H1 (cell line): Measurements from ENCODE around the gene LRRC8D. TPM values are rescaled to one million over a fixed set of nuclear protein-coding genes. Genes with fewer than 3 reads are reported as not detected.

ENCODE experiments used
- CTCF ChIA-PET: fragments of 300-600 bp; sonication (Branson Sonifier 250); formaldehyde crosslinking; loops from one replicate; lab custom pipeline; 2021; ENCODE audit not compliant: partially characterized antibody; lab: Charles Lee
- POLR2A ChIA-PET: fragments of 300-600 bp; sonication (Branson Sonifier 250); formaldehyde crosslinking; loops from one replicate; lab custom pipeline; 2021; ENCODE audit warnings: inconsistent platforms; ENCODE audit not compliant: partially characterized antibody; lab: Charles Lee
- DNase-seq, 2 experiments: peaks; one replicate each; pipeline versions ENCODE4 v3.0.0 to v3.0.0-alpha.2; 2010 to 2022; ENCODE audit warnings: low spot score in 2 of 2, low read depth in 1 of 2, mixed read lengths in 1 of 2
- FAIRE-seq: peaks from 2 replicates; lab custom pipeline; 2011; peaks lifted over from hg19 to GRCh38; lab: Jason Lieb, UNC
- H2AFZ ChIP-seq: 2 replicates; pipeline ENCODE4 v1.8.1; 2012; ENCODE audit warnings: low read length, inconsistent platforms
- H2AK5ac ChIP-seq: 2 replicates; pipeline ENCODE4 v1.6.1; 2013; ENCODE audit warnings: low read depth, low read length
- H2BK120ac ChIP-seq: replicated peaks from 2 replicates; pipeline ENCODE3; 2013; ENCODE audit warnings: low read depth, low read length, inconsistent platforms
- H2BK12ac ChIP-seq: 2 replicates; pipeline ENCODE4 v1.6.1; 2013; ENCODE audit warnings: low read depth, low read length
- H2BK15ac ChIP-seq: 2 replicates; pipeline ENCODE4 v1.6.1; 2013; ENCODE audit warnings: low read length
- H2BK20ac ChIP-seq: 2 replicates; pipeline ENCODE4 v1.6.1; 2013; ENCODE audit warnings: low read length
- H2BK5ac ChIP-seq: 2 replicates; pipeline ENCODE4 v1.6.1; 2013; ENCODE audit warnings: low read depth, low read length
- H3K14ac ChIP-seq: 2 replicates; pipeline ENCODE4 v1.6.1; 2013; ENCODE audit warnings: inconsistent platforms; ENCODE audit not compliant: insufficient read length
- H3K18ac ChIP-seq: 2 replicates; pipeline ENCODE4 v1.6.1; 2013; ENCODE audit warnings: low read length; ENCODE audit errors: extremely low read depth
- H3K23ac ChIP-seq: 2 replicates; pipeline ENCODE4 v1.6.1; 2013; ENCODE audit warnings: inconsistent platforms; ENCODE audit not compliant: insufficient read length
- H3K23me2 ChIP-seq: 2 replicates; pipeline ENCODE4 v1.6.1; 2013; ENCODE audit warnings: low read depth, low read length
- H3K27ac ChIP-seq: 2 replicates; pipeline ENCODE4 v1.6.1; 2011; ENCODE audit warnings: low read depth, low read length, inconsistent platforms
- H3K27me3 ChIP-seq, 4 experiments: replicated peaks in 1 of 4; 1 replicate in 1 of 4; 2 replicates in 3 of 4; pipeline versions ENCODE4 v1.6.1 to v1.8.1; 2011 to 2013; ENCODE audit warnings: low read length in 3 of 4, mild to moderate bottlenecking in 3 of 4, inconsistent platforms in 2 of 4, mixed read lengths in 2 of 4, moderate library complexity in 1 of 4; ENCODE audit not compliant: control insufficient read depth in 3 of 4, insufficient read depth in 3 of 4; ENCODE audit errors: extremely low read depth in 1 of 4
- H3K36me3 ChIP-seq, 4 experiments: 2 replicates each; pipeline versions ENCODE4 v1.6.1 to v1.8.1; 2011 to 2013; ENCODE audit warnings: mild to moderate bottlenecking in 4 of 4, low read length in 3 of 4, moderate library complexity in 2 of 4, control low read depth in 1 of 4, inconsistent platforms in 1 of 4; ENCODE audit not compliant: insufficient read depth in 4 of 4, control insufficient read depth in 2 of 4
- H3K4ac ChIP-seq: replicated peaks from 2 replicates; pipeline ENCODE3; 2013; ENCODE audit warnings: low read length, low read depth, mixed read lengths, inconsistent platforms; ENCODE audit not compliant: insufficient read length
- H3K4me1 ChIP-seq, 4 experiments: replicated peaks in 1 of 4; 1 replicate in 1 of 4; 2 replicates in 3 of 4; pipeline versions ENCODE4 v1.6.1 to v1.8.1; 2011 to 2013; ENCODE audit warnings: low read length in 3 of 4, inconsistent platforms in 2 of 4, mixed read lengths in 1 of 4; ENCODE audit not compliant: insufficient read depth in 4 of 4, control insufficient read depth in 3 of 4
- H3K4me2 ChIP-seq, 2 experiments: 2 replicates each; pipeline versions ENCODE4 v1.6.1 to v1.8.1; 2011 to 2013; ENCODE audit warnings: low read depth in 2 of 2, low read length in 2 of 2, control low read depth in 1 of 2, inconsistent platforms in 1 of 2, mild to moderate bottlenecking in 1 of 2; ENCODE audit not compliant: insufficient read depth in 1 of 2
- H3K4me3 ChIP-seq, 4 experiments: fragments of 200-600, 300-600 bp in 1 of 4; sonication (generic), shearing (Covaris generic), sonication (Bioruptor Twin) in 1 of 4; 2 replicates each; pipeline versions ENCODE4 v1.5.1 to v1.8.1; 2011 to 2016; ENCODE audit warnings: low read length in 4 of 4, low read depth in 3 of 4, control low read depth in 2 of 4, inconsistent platforms in 2 of 4, mild to moderate bottlenecking in 2 of 4, mixed read lengths in 1 of 4, moderate library complexity in 1 of 4; ENCODE audit not compliant: insufficient read depth in 2 of 4; ENCODE audit errors: extremely low read depth in 1 of 4
- H3K56ac ChIP-seq: replicated peaks from 2 replicates; pipeline ENCODE3; 2013; ENCODE audit warnings: low read depth, mild to moderate bottlenecking, mixed read lengths, low read length, inconsistent platforms; ENCODE audit not compliant: insufficient read length
- H3K79me1 ChIP-seq: 2 replicates; pipeline ENCODE4 v1.6.1; 2013; ENCODE audit warnings: low read depth, low read length, control low read depth
- H3K79me2 ChIP-seq, 2 experiments: 2 replicates each; pipeline versions ENCODE4 v1.6.1 to v1.8.1; 2012 to 2013; ENCODE audit warnings: low read length in 2 of 2, mild to moderate bottlenecking in 2 of 2, inconsistent platforms in 1 of 2; ENCODE audit not compliant: insufficient read depth in 2 of 2, control insufficient read depth in 1 of 2
- H3K9ac ChIP-seq, 4 experiments: replicated peaks in 1 of 4; 1 replicate in 1 of 4; 2 replicates in 3 of 4; pipeline versions ENCODE4 v1.6.1 to v1.8.1; 2011 to 2013; ENCODE audit warnings: low read depth in 3 of 4, low read length in 3 of 4, control low read depth in 2 of 4, mild to moderate bottlenecking in 2 of 4, moderate library complexity in 2 of 4, inconsistent platforms in 1 of 4; ENCODE audit errors: extremely low read depth in 1 of 4
- H3K9me3 ChIP-seq, 2 experiments: 2 replicates each; pipeline versions ENCODE4 v1.6.1 to v1.8.1; 2012 to 2013; ENCODE audit warnings: mild to moderate bottlenecking in 2 of 2, moderate library complexity in 2 of 2, control low read depth in 1 of 2, inconsistent platforms in 1 of 2, low read depth in 1 of 2, low read length in 1 of 2, mixed read lengths in 1 of 2; ENCODE audit not compliant: insufficient read depth in 2 of 2
- H4K20me1 ChIP-seq, 2 experiments: replicated peaks in 1 of 2; 2 replicates each; pipeline versions ENCODE3 to v1.8.1; 2011 to 2013; ENCODE audit warnings: inconsistent platforms in 2 of 2, low read length in 2 of 2, mild to moderate bottlenecking in 1 of 2; ENCODE audit not compliant: insufficient read depth in 2 of 2, control insufficient read depth in 1 of 2
- H4K5ac ChIP-seq: 2 replicates; pipeline ENCODE4 v1.6.1; 2013; ENCODE audit warnings: low read length, low read depth, mixed read lengths, inconsistent platforms; ENCODE audit not compliant: insufficient read length
- H4K8ac ChIP-seq: 2 replicates; pipeline ENCODE4 v1.8.0; 2013; ENCODE audit warnings: mild to moderate bottlenecking, moderate library complexity, low read length, inconsistent platforms; ENCODE audit not compliant: insufficient read depth; ENCODE audit errors: extremely low read depth
- H4K91ac ChIP-seq: replicated peaks from 2 replicates; pipeline ENCODE3; 2013; ENCODE audit warnings: low read length, mixed read lengths, inconsistent platforms; ENCODE audit not compliant: insufficient read length
- ASH2L ChIP-seq: fragments of 200-600, 300-600 bp; sonication (generic); IDR thresholded peaks from one replicate; pipeline ENCODE4 v1.7.1; 2017; ENCODE audit warnings: low read length
- BACH1 ChIP-seq: IDR thresholded peaks from 2 replicates; pipeline ENCODE4 v1.6.1; 2012; ENCODE audit warnings: low read length, improper control_type of control experiment
- CBX5 ChIP-seq: fragments of 300-800, 300-1000 bp; sonication (generic); IDR thresholded peaks from 2 replicates; pipeline ENCODE4 v1.7.1; 2016; ENCODE audit warnings: antibody characterized with exemption, low read length, low read depth
- CEBPB ChIP-seq: IDR thresholded peaks from 2 replicates; pipeline ENCODE4 v1.6.1; 2012; ENCODE audit warnings: low read depth, low read length
- CREB1 ChIP-seq: IDR thresholded peaks from 2 replicates; pipeline ENCODE4 v1.6.1; 2012; ENCODE audit warnings: inconsistent platforms
- EGR1 ChIP-seq: IDR thresholded peaks from 2 replicates; pipeline ENCODE4 v1.6.1; 2011; ENCODE audit warnings: low read depth, low read length, borderline replicate concordance
- NRF1 ChIP-seq: IDR thresholded peaks from 2 replicates; pipeline ENCODE4 v1.6.1; 2011; ENCODE audit warnings: mild to moderate bottlenecking, low read depth, low read length, improper control_type of control experiment
- POLR2A ChIP-seq, 2 experiments: IDR thresholded peaks; 1 replicate in 1 of 2; 2 replicates in 1 of 2; pipeline ENCODE4 v1.6.1; 2011; ENCODE audit warnings: low read depth in 2 of 2, low read length in 2 of 2, mild to moderate bottlenecking in 2 of 2; ENCODE audit errors: control extremely low read depth in 1 of 2
- SP1 ChIP-seq: IDR thresholded peaks from 2 replicates; pipeline ENCODE4 v1.6.1; 2011; ENCODE audit warnings: low read depth, low read length
- SP2 ChIP-seq: IDR thresholded peaks from 2 replicates; pipeline ENCODE4 v1.6.1; 2012; ENCODE audit warnings: mild to moderate bottlenecking, low read length, inconsistent platforms
- TAF1 ChIP-seq: IDR thresholded peaks from 2 replicates; pipeline ENCODE4 v1.6.1; 2011; ENCODE audit warnings: mild to moderate bottlenecking, low read depth, low read length
- TAF7 ChIP-seq: optimal IDR thresholded peaks from 2 replicates; pipeline ENCODE3; 2011; ENCODE audit warnings: low read depth, mild to moderate bottlenecking, inconsistent platforms, low read length, moderate library complexity, borderline replicate concordance
- TCF12 ChIP-seq: IDR thresholded peaks from 2 replicates; pipeline ENCODE4 v1.6.1; 2011; ENCODE audit warnings: low read depth, mild to moderate bottlenecking, low read length
- YY1 ChIP-seq: IDR thresholded peaks from 2 replicates; pipeline ENCODE4 v1.6.1; 2011; ENCODE audit warnings: low read depth, mild to moderate bottlenecking, low read length
- WGBS, 2 experiments: shearing (Covaris generic) in 1 of 2; methylation state at CpG; one replicate each; pipeline versions ENCODE4 v1.1.6 to v1.1.7; 2013 to 2015; ENCODE audit warnings: low lambda C conversion rate in 2 of 2, mixed read lengths in 2 of 2, inconsistent platforms in 1 of 2, low coverage in 1 of 2, missing lambda C conversion rate in 1 of 2; ENCODE audit not compliant: insufficient replicate concordance in 2 of 2, insufficient coverage in 1 of 2, insufficient read length in 1 of 2; ENCODE audit errors: extremely low coverage in 1 of 2, missing lambda C conversion rate in 1 of 2; 5-methylcytosine and 5-hydroxymethylcytosine counted together
- polyA plus RNA-seq, 7 experiments: library from polyadenylated mRNA; depleted of rRNA in 3 of 7; stranded (reverse) in 5 of 7; unstranded in 2 of 7; fragments of >200 nt in 5 of 7; fragments of 200-250 nt in 2 of 7; gene quantifications; 1 replicate in 5 of 7; 2 replicates in 1 of 7; 4 replicates in 1 of 7; pipeline versions ENCODE4 v1.2.1 to v1.2.3, GENCODE V29; 2011 to 2013; ENCODE audit warnings: missing spikeins in 2 of 7, mixed read lengths in 2 of 7
- total RNA-seq: library from RNA; stranded (reverse); fragmentation: NEBNext Ultra II Directional; extraction: Animal tissue kit (Norgen Biotek cat#: 25700); gene quantifications from 2 replicates; pipeline ENCODE4 v1.2.1, GENCODE V29; 2021
- TF ChIP-seq, protein P1 (sequence below): IDR thresholded peaks from 2 replicates; pipeline ENCODE4 v1.6.1; 2011; ENCODE audit warnings: low read depth, mild to moderate bottlenecking, low read length; ENCODE audit not compliant: insufficient read depth

The LRRC8D gene
- total and polyA plus RNA-seq, 2 of the 8 experiments (the other 6 are each of a cell fraction or from before 2014, with no cell fraction given) = 42.0 to 58.5 TPM

DNA sequence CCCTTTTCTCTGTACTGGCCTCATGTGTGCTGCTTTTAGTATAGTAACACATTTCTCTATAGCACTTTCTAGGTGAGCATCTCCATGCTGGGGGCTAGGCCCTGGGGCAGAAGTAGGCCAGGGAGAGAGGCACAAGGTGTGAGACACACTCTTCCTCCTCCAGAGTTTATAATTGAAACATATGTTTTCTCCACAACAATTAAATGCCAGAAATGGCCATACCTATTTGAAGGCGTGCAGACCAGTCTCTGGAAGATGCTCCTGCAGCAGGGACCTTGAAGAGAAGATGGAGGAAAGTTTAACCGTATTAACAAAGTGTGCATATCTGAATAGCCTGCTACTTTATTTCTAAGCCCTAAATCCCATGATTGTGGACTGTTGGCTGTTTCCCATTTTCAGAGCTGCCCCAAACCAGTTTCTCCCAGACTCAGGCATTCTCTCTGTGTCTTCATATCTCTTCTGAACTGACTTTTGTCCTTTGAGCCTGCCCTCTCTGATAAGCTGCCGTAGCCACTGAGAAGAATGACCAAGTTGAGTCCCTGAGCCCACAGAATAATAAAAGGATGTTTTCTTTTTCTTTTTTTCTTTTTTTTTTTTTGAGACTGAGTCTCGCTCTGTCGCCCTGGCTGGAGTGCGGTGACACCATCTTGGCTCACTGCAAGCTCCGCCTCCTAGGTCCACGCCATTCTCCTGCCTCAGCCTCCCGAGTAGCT is 81.3 kb downstream of the LRRC8D start:
- Histone ChIP-seq H3K9ac (no peak overlapping the region), H3K4ac (no peak overlapping the region), H2BK15ac (no peak overlapping the region), H2BK120ac (no peak overlapping the region), H4K20me1 (peaks cover 0 to 5% of the 10 kb centered on the region in 2 experiments), H4K8ac (no peak overlapping the region), H3K23me2 (no peaks in the 10 kb centered on the region), H3K23ac (no peak overlapping the region), H3K4me2 (no peak overlapping the region), H4K5ac (no peak overlapping the region), H3K4me1 (peaks cover 3 to 28% (median 24%) of the 10 kb centered on the region in 4 experiments; a peak in 5 of 7 replicates), H2BK5ac (no peak overlapping the region), H3K14ac (no peak overlapping the region), H3K18ac (no peak overlapping the region), H2BK12ac (no peak overlapping the region), H2AK5ac (no peak overlapping the region), H2BK20ac (no peak overlapping the region), H3K79me2 (peaks cover 0 to 56% of the 10 kb centered on the region in 2 experiments; a peak in 2 of 4 replicates), H3K79me1 (0 out of 2 replicates have a peak, but pooled peaks cover 5% of the 10 kb centered on the region), H2AFZ (no peak overlapping the region), H3K27me3 (no peaks in the 10 kb centered on the region), H3K56ac (no peak overlapping the region), H3K9me3 (no peaks in the 10 kb centered on the region), H3K4me3 (no peak overlapping the region), H3K36me3 (peaks cover 0 to 6% (median 0%) of the 10 kb centered on the region in 4 experiments; a peak in 1 of 8 replicates), H3K27ac (no peak overlapping the region), H4K91ac (no peak overlapping the region)
- FAIRE-seq = no peak
- DNase-seq = no peak
- ChIA-PET CTCF (interaction anchor here (0.6 to 1.3 kb wide), 2 partner anchors 23 to 51 kb away, joined by 3 read pairs; no protein-coding TSS in a partner anchor), POLR2A (interaction anchor here (0.7 kb wide), 1 partner anchor 45 kb away, joined by 3 read pairs; no protein-coding TSS in a partner anchor)
- WGBS, 2 experiments = 94% methylated on average over 6 of the region's 9 CpGs; no CpG with 5 or more reads in 1 of the 2 experiments
- TF ChIP-seq SP2 = no peak
- no peak for TF ChIP-seq BACH1
- no peak for TF ChIP-seq SP1
- no peak for TF ChIP-seq CREB1
- TF ChIP-seq TCF12 = no peak
- TF ChIP-seq NRF1 = no peak
- TF ChIP-seq CBX5 = no peak
- TF ChIP-seq EGR1 = no peak
- no peak for TF ChIP-seq POLR2A (IDR thresholded peaks at IDR 0.05; ENCODE audit: control extremely low read depth in 1 of 2, low read depth in 2 of 2, low read length in 2 of 2)
- TF ChIP-seq TAF1 = no peak
- no peak for TF ChIP-seq YY1
- no peak for TF ChIP-seq ASH2L
- TF ChIP-seq, protein P1, sequence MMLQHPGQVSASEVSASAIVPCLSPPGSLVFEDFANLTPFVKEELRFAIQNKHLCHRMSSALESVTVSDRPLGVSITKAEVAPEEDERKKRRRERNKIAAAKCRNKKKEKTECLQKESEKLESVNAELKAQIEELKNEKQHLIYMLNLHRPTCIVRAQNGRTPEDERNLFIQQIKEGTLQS = no peak
- TF ChIP-seq CEBPB = no peak
- TF ChIP-seq TAF7 = no peak
